Brain microvascular endothelial cell (primary cell): Measurements from ENCODE around the gene TMEM130.

Experiments used
- DNase-seq: peaks from one replicate; pipeline ENCODE4 v3.0.0-alpha.2; 2020
- H3K27ac ChIP-seq: fragments of 250-450 bp; sonication (Bioruptor Pico); 2 replicates; pipeline ENCODE4 v1.5.1; 2020; ENCODE audit warnings: mild to moderate bottlenecking, moderate library complexity
- H3K27me3 ChIP-seq: fragments of 250-450 bp; sonication (Bioruptor Pico); replicated peaks from 2 replicates; pipeline ENCODE4 v1.5.1; 2020; ENCODE audit warnings: mild to moderate bottlenecking
- H3K36me3 ChIP-seq: fragments of 250-450 bp; sonication (Bioruptor Pico); replicated peaks from 2 replicates; pipeline ENCODE4 v1.5.1; 2020; ENCODE audit warnings: mild to moderate bottlenecking
- H3K4me3 ChIP-seq: 2 replicates; pipeline ENCODE4 v1.5.1; 2011; ENCODE audit warnings: low read depth, mild to moderate bottlenecking, control low read depth, low read length, moderate library complexity
- CTCF ChIP-seq: IDR thresholded peaks from 2 replicates; pipeline ENCODE4 v1.5.1; 2011; ENCODE audit warnings: low read depth, mild to moderate bottlenecking, moderate library complexity, low read length, control low read depth, inconsistent platforms; ENCODE audit errors: missing control alignments
- in situ Hi-C: cut with HindIII; loops from 2 replicates; pipeline ENCODE4 v1.10.0; 2017; ENCODE audit warnings: low sequenced_read_pairs, low pct_ligation_motif_present

TMEM130 gene

GRCh38 chr7:98909487-98909886 lies 39.7 kb upstream of the TMEM130 start:
- Histone ChIP-seq H3K27me3 (no peaks in the 10 kb centered on the region), H3K4me3 (no peak overlapping the region), H3K36me3 (peaks cover 65% of the 10 kb centered on the region), H3K27ac (no peak overlapping the region)
- TF ChIP-seq CTCF, result no peak
- DNase-seq, result no peak
- in situ Hi-C loops, result no loop called here

- H3K36me3 ChIP-seq, result peaks cover 69% of the 10 kb centered on the region
Measured at GRCh38 chr7:98908585-98908984, 38.8 kb upstream of the TMEM130 start.

GRCh38 chr7:98907570-98907969 lies 37.8 kb upstream of the TMEM130 start:
- H3K36me3 ChIP-seq, result peaks cover 69% of the 10 kb centered on the region
- no peak overlapping the region for H3K27ac ChIP-seq
- in situ Hi-C loops, result no loop called here
- no peak overlapping the region for H3K4me3 ChIP-seq
- H3K27me3 ChIP-seq, result no peaks in the 10 kb centered on the region
- DNase-seq, result no peak
- no peak for TF ChIP-seq CTCF

More at GRCh38 chr7:98908585-98908984, 38.8 kb upstream of the TMEM130 start:
- in situ Hi-C loops, result no loop called here
- Histone ChIP-seq H3K27me3 (no peaks in the 10 kb centered on the region), H3K4me3 (no peak overlapping the region), H3K27ac (no peak overlapping the region)
- no peak for TF ChIP-seq CTCF
- DNase-seq, result no peak

GRCh38 chr7:98903246-98903645 lies 33.4 kb upstream of the TMEM130 start:
- no peak for TF ChIP-seq CTCF
- Histone ChIP-seq H3K27ac (no peak overlapping the region), H3K36me3 (peaks cover 76% of the 10 kb centered on the region), H3K4me3 (no peak overlapping the region), H3K27me3 (no peaks in the 10 kb centered on the region)
- no peak for DNase-seq
- in situ Hi-C loops, result no loop called here

GRCh38 chr7:98902523-98902922 lies 32.7 kb upstream of the TMEM130 start:
- Histone ChIP-seq H3K36me3 (peaks cover 81% of the 10 kb centered on the region), H3K27ac (no peak overlapping the region), H3K4me3 (no peak overlapping the region), H3K27me3 (no peaks in the 10 kb centered on the region)
- in situ Hi-C loops, result no loop called here
- no peak for DNase-seq
- TF ChIP-seq CTCF, result no peak

GRCh38 chr7:98900815-98901214 lies 31.0 kb upstream of the TMEM130 start:
- Histone ChIP-seq H3K27ac (no peak overlapping the region), H3K27me3 (no peaks in the 10 kb centered on the region), H3K36me3 (peaks cover 85% of the 10 kb centered on the region), H3K4me3 (no peak overlapping the region)
- in situ Hi-C loops, result no loop called here
- no peak for DNase-seq
- no peak for TF ChIP-seq CTCF
